ENCODE results near the gene RAB3A.

RAB3A gene, protein sequence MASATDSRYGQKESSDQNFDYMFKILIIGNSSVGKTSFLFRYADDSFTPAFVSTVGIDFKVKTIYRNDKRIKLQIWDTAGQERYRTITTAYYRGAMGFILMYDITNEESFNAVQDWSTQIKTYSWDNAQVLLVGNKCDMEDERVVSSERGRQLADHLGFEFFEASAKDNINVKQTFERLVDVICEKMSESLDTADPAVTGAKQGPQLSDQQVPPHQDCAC

DNA sequence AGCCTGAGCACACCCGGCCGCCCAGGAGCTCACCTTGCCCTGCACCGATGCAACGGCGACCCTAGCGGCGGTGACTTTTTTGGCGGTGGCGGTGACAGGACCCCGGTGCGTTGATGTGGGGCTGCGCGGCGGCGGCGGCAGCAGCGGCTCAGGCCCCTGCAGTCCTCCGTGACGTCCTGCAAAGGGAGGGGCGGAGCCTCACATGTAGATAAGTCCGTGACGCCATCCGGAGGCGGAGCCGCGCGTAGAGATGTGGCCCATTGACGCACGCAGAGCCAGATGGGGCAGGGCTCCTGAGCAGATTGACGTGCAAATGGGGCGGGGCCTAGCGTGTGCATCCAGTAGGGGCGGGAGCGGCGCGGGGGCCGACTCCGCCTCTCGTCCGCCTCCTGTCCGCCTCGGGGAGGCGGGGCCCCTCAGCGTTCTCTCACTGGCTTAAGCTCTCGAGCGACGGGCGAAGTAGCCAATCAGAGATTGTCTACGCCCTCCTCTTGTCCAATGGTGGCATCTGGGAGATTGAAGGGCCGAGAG lies at the start of gene RAB3A:
Gene RAB3A (minus strand): TSS at position 180 of the 531 bp plus-strand sequence. CDS start 1,302 bp downstream, outside the sequence.
- H3K9me3 Mint-ChIP-seq: no peaks in the 10 kb centered on the region
- peak within 1 kb of the TSS; percentile 82 for H3K4me3 Mint-ChIP-seq

DNA sequence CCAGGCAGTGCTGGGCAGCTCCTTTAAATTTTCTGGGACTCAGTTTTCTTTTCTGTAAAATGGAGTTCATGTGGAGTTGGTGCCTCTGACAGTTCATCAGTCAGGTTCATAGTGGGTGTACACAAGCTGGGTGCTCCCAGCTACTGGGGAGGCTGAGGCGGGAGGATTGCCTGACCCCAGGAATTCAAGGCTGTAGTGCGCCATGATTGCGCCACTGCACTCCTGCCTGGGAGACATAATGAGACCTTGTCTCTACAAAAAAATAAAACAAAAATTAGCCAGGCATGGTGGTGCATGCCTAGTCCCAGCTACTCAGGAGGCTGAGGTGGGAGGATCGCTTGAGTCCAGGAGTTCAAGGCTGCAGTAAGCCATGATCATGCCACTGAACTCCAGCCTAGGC lies 49.3 kb upstream of the RAB3A start:
- H3K4me1 Mint-ChIP-seq: peaks cover 6% of the 10 kb centered on the region
- ATAC-seq (no peak), DNase-seq (ENCODE audit: low spot score in 2 of 2) (no peak)
- no peak overlapping the region for H3K4me3 Mint-ChIP-seq
- no peaks in the 10 kb centered on the region for H3K9me3 Mint-ChIP-seq
- H3K27ac Mint-ChIP-seq: no peak overlapping the region
- no peaks in the 10 kb centered on the region for H3K36me3 Mint-ChIP-seq

More for the DNA sequence above, at the start of gene RAB3A:
- DNase-seq (ENCODE audit: low spot score in 2 of 2) (peak; percentile 93 to 99), ATAC-seq (peak; percentile 95)
- Mint-ChIP-seq H3K4me1 (peaks cover 24% of the 10 kb centered on the region), H3K27ac (peak within 1 kb of the TSS; percentile 91), H3K36me3 (peaks cover 25% of the 10 kb centered on the region)

DNA sequence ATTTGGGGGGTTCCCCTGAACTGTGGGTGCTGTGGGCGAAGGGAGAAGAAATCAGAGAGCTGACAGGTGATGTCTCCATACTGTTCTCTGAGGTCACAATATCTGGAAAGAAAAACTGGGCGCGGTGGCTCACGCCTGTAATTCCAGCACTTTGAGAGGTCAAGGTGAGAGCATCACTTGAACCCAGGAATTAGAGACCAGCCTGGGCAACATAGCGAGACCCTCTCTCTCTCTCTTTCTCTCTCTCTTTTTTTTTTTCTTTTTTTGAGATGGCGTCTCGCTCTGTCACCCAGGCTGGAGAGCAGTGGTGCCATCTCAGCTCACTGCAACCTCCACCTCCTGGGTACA lies 48.5 kb upstream of the RAB3A start:
- Mint-ChIP-seq H3K4me3 (no peak overlapping the region), H3K36me3 (no peaks in the 10 kb centered on the region), H3K27ac (no peak overlapping the region), H3K9me3 (no peaks in the 10 kb centered on the region), H3K4me1 (peaks cover 6% of the 10 kb centered on the region)
- no peak for DNase-seq (ENCODE audit: low spot score in 2 of 2)
- no peak for ATAC-seq

DNA sequence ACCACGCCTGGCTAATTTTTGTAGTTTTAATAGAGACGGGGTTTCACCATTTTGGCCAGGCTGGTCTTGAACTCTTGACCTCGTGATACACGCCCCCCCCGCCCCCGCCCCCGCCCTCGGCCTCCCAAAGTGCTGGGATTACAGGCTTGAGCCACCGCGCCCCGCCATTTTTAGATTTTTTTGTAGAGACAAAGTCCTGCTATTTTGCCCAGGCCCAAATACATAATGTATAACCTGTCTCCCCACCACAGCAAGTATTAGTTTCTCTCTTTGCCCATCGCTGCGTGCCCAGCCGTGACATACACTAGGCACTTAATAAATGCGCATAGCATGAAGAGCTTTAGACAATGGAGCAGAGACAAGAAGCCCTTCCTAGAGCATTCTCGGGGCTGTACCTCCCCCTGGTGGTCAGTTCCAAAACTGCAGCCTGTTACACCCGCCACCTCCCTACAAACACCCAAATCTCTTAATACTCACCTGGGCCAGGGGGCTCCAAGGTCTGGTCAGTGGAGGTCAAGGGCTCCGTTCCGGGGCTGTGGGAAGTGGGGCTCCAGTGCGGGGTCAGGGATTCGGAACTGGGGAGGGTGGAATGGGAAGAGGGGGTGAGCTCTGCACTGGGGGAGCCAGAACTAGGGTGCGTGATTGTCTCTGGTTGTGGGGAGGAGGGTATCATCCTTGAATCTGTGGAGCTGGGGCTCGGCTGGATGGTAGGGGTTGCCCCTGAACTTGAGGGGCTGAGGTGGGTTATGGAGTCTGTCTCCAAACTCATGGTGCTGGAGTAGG lies 47.9 kb upstream of the RAB3A start:
- no peaks in the 10 kb centered on the region for H3K36me3 Mint-ChIP-seq
- no peak overlapping the region for H3K27ac Mint-ChIP-seq
- H3K4me3 Mint-ChIP-seq: no peak overlapping the region
- DNase-seq (ENCODE audit: low spot score in 2 of 2): peak; percentile 78 to 93
- ATAC-seq: peak; percentile 82
- H3K4me1 Mint-ChIP-seq: peaks cover 6% of the 10 kb centered on the region
- no peaks in the 10 kb centered on the region for H3K9me3 Mint-ChIP-seq

DNA sequence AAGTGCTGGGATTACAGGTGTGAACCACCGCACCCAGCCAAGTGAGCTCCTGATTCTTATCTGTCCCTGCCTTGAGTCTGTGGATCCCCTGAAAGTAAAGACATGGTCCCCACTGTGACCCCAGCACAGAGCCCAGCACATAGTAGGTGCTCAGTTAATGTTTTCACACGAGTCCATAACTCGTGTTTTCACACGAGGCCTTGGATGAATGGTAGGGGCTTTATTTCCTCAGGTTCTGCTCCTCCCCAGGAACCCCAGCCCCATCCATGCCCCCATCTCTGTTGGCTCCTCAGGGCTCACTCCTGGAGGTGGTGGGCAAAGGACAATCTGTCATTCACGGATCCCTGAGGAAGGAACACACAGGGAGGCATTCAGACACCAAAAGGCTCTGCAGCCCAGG lies 46.0 kb upstream of the RAB3A start:
- H3K27ac Mint-ChIP-seq: no peak overlapping the region
- DNase-seq (ENCODE audit: low spot score in 2 of 2): no peak
- H3K4me3 Mint-ChIP-seq: no peak overlapping the region
- peaks cover 6% of the 10 kb centered on the region for H3K4me1 Mint-ChIP-seq
- no peaks in the 10 kb centered on the region for H3K36me3 Mint-ChIP-seq
- no peaks in the 10 kb centered on the region for H3K9me3 Mint-ChIP-seq
- ATAC-seq: no peak

DNA sequence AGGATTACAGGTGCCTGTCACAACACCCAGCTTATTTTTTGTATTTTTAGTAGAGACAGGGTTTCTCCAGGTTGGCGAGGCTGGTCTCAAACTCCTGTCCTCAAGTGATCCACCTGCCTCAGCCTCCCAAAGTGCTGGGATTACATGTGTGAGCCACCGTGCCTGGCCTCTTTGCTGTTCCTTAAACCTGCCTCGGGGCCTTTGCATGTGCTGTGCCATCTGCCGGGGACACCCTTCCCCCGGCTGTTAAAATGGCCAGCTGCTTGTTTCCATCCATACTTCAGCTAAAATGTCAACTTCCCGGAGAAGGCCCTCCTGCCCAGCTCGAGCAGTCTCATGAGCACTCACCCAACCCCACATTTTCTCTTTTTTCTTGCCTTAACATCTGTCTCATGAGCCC lies 41.5 kb upstream of the RAB3A start:
- Mint-ChIP-seq H3K27ac (no peak overlapping the region), H3K9me3 (no peaks in the 10 kb centered on the region), H3K4me3 (no peak overlapping the region), H3K4me1 (no peaks in the 10 kb centered on the region), H3K36me3 (no peaks in the 10 kb centered on the region)
- DNase-seq (ENCODE audit: low spot score in 2 of 2) (no peak), ATAC-seq (no peak)

DNA sequence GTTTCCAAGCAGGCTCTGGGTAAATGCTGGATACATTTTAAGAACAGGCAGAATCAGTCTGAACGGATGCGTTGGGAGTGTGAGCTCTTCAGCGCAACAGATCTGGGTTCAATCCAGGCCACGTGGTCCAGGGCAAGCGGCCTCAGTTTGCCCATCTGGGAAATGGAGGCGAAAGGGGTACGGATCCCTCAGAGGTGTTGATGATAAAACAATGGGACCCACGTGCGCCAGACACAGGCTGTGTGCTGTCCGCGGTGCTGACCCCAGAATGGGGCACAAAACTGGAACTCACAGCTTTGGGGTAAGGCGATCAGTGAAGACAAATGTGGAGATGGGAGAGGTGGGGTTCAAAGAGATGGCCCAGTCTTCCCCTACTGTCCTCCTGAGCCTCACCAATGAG lies 35.5 kb upstream of the RAB3A start:
- DNase-seq (ENCODE audit: low spot score in 2 of 2): no peak
- ATAC-seq: no peak
- no peaks in the 10 kb centered on the region for H3K4me1 Mint-ChIP-seq
- no peak overlapping the region for H3K4me3 Mint-ChIP-seq
- H3K9me3 Mint-ChIP-seq: no peaks in the 10 kb centered on the region
- no peaks in the 10 kb centered on the region for H3K36me3 Mint-ChIP-seq
- no peak overlapping the region for H3K27ac Mint-ChIP-seq

DNA sequence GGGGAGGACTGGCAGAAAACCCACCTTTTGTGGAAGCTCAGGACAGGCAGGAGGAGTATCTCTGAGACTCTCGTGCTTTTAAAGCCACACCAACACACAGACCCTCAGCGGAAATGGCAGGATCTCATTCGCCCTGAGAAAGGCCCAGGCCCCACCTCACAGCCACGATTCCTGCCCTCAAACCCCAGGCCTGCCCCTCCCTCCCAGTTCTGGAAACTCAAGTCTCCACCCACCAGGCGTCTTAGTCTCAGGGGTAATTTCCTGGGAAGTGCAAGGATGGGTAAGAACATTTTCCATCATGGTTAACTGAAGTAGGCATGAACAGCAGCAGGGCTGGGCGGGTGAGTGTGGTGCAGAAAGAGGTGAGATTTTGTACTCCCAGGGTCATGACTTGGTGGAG lies 30.4 kb upstream of the RAB3A start:
- H3K4me3 Mint-ChIP-seq: no peak overlapping the region
- DNase-seq (ENCODE audit: low spot score in 2 of 2) (no peak), ATAC-seq (no peak)
- H3K9me3 Mint-ChIP-seq: no peaks in the 10 kb centered on the region
- H3K27ac Mint-ChIP-seq: no peak overlapping the region
- H3K4me1 Mint-ChIP-seq: peaks cover 18% of the 10 kb centered on the region
- no peaks in the 10 kb centered on the region for H3K36me3 Mint-ChIP-seq

DNA sequence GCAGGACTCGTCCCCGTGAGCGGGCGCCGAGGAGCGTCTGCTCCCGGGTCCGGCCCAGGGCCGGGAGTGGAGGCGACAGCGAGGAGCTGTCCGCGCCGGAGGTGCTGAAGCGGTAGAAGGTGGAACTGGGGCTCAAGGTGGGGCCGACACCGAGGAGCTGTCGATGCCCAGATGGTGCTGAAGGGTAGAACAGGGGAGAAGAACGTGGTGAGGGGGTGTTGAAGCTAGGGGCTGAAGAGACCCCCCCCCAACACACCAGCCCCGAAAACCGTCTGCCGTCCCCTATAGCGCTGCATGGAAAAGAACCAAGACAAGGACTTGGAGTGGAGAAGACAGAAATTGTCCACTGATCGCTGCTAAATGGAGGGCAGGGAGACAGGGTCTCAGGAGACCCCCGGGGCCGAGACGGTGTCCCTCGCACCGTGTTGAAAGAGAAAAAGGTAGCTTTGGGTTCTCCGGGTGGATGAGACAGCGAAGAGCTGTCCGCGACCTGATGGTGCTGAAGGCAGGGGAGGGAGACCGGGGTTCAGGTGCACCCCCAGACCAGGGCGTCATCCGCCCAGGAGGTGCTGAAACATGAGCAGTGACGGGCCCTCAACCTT lies 29.5 kb upstream of the RAB3A start:
- peaks cover 18% of the 10 kb centered on the region for H3K4me1 Mint-ChIP-seq
- peak in 1 of 2 donors; percentile 33 for DNase-seq (ENCODE audit: low spot score in 2 of 2)
- no peak overlapping the region for H3K27ac Mint-ChIP-seq
- peak; percentile 68 for ATAC-seq
- no peaks in the 10 kb centered on the region for H3K9me3 Mint-ChIP-seq
- no peaks in the 10 kb centered on the region for H3K36me3 Mint-ChIP-seq
- H3K4me3 Mint-ChIP-seq: no peak overlapping the region

DNA sequence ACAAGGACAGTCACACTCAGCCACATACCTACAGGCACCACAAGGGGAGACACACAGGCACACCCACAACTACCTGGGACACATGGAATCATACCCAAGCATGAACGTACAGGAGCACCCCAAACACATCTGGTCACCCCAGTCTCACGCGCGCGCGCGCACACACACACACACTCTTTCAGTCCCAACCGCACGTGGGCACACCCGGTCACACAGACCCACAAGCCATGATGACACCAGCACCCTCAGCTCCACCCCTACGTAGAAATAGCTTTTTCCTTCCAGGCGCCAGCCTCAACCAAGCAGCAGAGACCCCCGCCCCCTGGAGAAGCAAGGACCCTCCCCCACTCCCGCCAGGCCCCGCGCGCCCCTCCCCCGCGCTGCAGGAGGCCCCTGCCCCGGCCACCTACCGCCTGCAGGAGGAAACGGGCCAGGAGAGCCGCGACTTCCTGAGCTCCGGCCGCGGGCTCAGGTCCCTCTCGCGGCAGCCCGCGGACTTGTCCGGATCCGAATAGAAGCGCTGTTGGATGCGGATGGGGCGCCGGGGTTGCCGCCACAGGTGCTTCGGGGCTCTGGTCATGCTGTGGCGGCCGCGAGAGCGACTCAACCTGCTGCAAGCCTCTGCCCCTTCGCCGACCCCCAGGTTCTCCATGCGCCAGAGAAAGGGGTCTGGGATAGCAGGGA lies 28.8 kb upstream of the RAB3A start:
- Mint-ChIP-seq H3K4me1 (peaks cover 18% of the 10 kb centered on the region), H3K4me3 (no peak overlapping the region), H3K27ac (no peak overlapping the region), H3K36me3 (no peaks in the 10 kb centered on the region), H3K9me3 (no peaks in the 10 kb centered on the region)
- ATAC-seq (peak; percentile 59), DNase-seq (ENCODE audit: low spot score in 2 of 2) (no peak)

DNA sequence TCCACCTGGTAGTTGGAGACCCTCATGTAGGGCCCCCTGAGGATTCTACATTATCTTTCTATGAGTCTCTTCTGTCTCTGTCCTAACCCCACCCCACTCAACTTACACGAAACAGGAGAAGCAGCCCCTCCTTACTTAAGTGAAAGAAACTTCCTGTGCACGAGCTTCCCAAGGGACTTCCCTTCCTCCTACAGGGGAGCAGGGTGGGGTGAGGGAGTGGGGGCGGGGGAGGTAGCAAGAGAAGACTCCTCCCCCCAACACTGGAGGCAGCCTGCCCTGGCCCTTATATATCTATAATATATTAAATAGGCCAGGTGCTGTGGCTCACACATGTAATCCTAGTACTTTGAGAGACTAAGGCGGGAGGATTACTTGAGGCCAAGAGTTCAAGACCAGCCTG lies 27.9 kb upstream of the RAB3A start:
- Mint-ChIP-seq H3K4me3 (no peak overlapping the region), H3K4me1 (peaks cover 25% of the 10 kb centered on the region), H3K27ac (no peak overlapping the region), H3K9me3 (no peaks in the 10 kb centered on the region), H3K36me3 (no peaks in the 10 kb centered on the region)
- no peak for ATAC-seq
- DNase-seq (ENCODE audit: low spot score in 2 of 2): no peak

DNA sequence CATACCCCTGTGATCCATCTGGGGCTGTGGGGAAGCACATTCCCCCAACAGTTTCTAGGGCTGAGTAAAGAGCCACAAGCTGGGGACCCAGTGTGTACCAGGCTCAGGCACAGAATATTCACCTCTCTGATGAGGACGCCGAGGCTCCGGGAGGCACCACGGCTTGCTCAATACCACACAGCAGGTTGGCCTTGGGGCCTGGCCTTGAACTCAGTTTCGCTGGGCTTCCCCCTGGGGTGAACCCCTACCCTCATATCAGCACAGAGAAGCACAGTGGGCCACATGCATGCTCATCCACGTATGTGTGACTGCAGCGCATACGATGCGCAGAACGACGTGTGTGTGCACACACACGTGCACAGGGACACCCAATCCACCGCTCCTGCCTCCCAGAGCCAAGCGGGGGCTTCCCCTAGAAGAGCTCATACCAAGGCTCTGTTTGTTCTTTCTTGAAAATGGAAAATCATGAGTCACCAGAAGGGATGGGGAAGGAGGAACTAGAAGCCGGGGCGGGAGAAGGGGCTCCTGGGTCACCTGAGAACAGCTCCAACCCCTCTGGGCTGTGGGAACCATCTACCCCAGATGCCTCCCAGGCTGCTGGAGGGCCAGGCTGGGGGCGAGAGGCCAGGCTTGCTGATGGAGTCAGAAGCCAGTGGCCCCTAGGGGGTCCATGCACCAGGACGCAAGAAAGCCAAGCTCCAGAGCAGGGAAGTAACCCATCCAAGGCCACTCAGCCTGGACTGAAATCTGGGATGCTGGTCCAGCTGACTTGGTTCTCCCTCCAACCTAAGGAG lies 27.3 kb upstream of the RAB3A start:
- DNase-seq (ENCODE audit: low spot score in 2 of 2) (no peak), ATAC-seq (no peak)
- Mint-ChIP-seq H3K36me3 (no peaks in the 10 kb centered on the region), H3K4me3 (no peak overlapping the region), H3K4me1 (peaks cover 25% of the 10 kb centered on the region), H3K27ac (no peak overlapping the region), H3K9me3 (no peaks in the 10 kb centered on the region)

DNA sequence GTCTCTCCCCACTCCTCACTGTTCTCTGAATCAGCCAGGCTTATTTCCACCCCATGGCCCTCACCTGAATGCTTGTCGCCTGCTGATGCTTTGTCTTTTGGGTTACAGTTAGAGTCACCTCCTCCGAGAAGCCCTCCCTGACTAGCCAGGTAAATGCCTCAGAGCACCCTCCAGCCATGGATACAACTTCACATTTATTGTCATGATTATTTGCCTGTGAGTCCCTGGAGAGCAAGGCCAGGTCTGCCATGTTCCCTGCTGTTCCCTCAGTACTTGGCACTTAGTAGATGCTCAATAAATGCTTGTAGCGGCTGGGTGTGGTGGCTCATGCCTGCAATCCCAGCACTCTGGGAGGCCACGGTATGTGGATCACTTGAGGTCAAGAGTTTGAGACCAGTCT lies 26.1 kb upstream of the RAB3A start:
- ATAC-seq (no peak), DNase-seq (ENCODE audit: low spot score in 2 of 2) (no peak)
- peaks cover 36% of the 10 kb centered on the region for H3K4me1 Mint-ChIP-seq
- no peak overlapping the region for H3K4me3 Mint-ChIP-seq
- H3K27ac Mint-ChIP-seq: no peak overlapping the region
- no peaks in the 10 kb centered on the region for H3K36me3 Mint-ChIP-seq
- no peaks in the 10 kb centered on the region for H3K9me3 Mint-ChIP-seq

DNA sequence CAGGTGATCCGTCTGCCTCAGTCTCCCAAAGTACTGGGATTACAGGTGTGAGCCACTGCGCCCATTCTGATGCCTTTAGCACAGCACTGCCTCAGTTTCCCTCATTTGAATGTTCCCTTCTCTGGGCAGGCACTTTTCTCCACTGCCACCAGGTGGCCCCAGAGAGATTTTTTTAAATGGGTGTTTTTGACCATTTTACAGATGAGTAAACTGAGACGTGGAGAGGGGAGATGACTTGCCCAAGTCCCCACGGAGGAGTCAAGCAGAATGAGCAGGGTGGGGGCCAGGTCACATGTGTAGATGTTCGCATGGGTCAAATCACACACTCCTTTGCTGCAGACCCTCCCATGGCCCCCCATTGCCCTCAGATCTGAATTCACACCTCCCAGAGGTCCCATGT lies 25.6 kb upstream of the RAB3A start:
- Mint-ChIP-seq H3K27ac (no peak overlapping the region), H3K4me1 (peaks cover 41% of the 10 kb centered on the region), H3K9me3 (no peaks in the 10 kb centered on the region), H3K36me3 (peaks cover 3% of the 10 kb centered on the region), H3K4me3 (no peak overlapping the region)
- ATAC-seq: no peak
- DNase-seq (ENCODE audit: low spot score in 2 of 2): no peak
